ENCODE results near the gene WDR20. TPM values are rescaled to one million over a fixed set of nuclear protein-coding genes. Genes with fewer than 3 reads are reported as not detected.

WDR20 gene
- polyA plus RNA-seq, 1 donor (not counting 4 experiments of a cell fraction or from before 2014, with no cell fraction given): 24.5 TPM

DNA sequence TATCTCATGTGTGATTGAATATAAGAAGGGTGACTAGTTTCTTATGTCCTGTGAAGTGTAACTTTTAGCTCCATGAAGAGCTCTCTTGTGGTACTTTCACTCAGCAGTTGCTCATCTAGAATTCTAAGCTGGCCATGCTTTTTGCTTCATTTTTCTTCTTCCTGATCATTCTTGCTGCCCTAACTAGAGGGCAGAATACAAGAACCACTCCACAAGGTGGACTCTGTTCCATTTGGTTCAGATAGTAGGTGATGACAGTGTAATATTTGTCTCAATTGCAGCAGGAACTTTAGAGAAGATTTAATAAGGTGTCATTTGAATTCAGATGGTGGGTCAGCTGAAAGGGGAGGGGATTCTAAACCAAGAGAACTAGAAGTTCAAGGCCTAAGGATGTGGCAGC, 17.6 kb downstream of the WDR20 start:
- H3K27me3 ChIP-seq (ENCODE audit: control insufficient read depth, extremely low read depth, insufficient read depth, low read length): no peaks in the 10 kb centered on the region
- no peak overlapping the region for H3K4me2 ChIP-seq (ENCODE audit: control insufficient read depth, extremely low read depth, insufficient read depth, low read depth, low read length)
- dilution Hi-C loops (cut with MboI; ENCODE audit: extremely low pct_ligation_motif_present, low sequenced_read_pairs): no loop called here
- no peak overlapping the region for H2AFZ ChIP-seq (ENCODE audit: control insufficient read depth, low read length)
- TF ChIP-seq EZH2 (IDR thresholded peaks at IDR 0.05; ENCODE audit: low read length) (no peak), CTCF (optimal IDR thresholded peaks at IDR 0.05 in 1 of 3, IDR thresholded peaks at IDR 0.05 in 1 of 3, conservative IDR thresholded peaks at IDR 0.05 in 1 of 3; ENCODE audit: extremely low read depth in 1 of 3, insufficient read depth in 2 of 3, low read length in 3 of 3) (no peak)
- H3K36me3 ChIP-seq (ENCODE audit: control insufficient read depth in 2 of 2, extremely low read depth in 1 of 2, insufficient read depth in 2 of 2, low read length in 2 of 2): peaks cover 0 to 10% of the 10 kb centered on the region in 2 experiments
- H3K4me3 ChIP-seq (ENCODE audit: control insufficient read depth in 2 of 3, extremely low read depth in 1 of 3, insufficient read depth in 2 of 3, low read depth in 1 of 3, low read length in 3 of 3): no peak overlapping the region
- peaks cover 2% of the 10 kb centered on the region for H3K9me1 ChIP-seq (ENCODE audit: control insufficient read depth, extremely low read depth, insufficient read depth, low read length)
- no peaks in the 10 kb centered on the region for H3K4me1 ChIP-seq (ENCODE audit: control insufficient read depth, extremely low read depth, insufficient read depth, low read length)
- H4K20me1 ChIP-seq (ENCODE audit: control insufficient read depth, extremely low read depth, insufficient read depth, low read length): peaks cover 8% of the 10 kb centered on the region
- DNase-seq (ENCODE audit: low read depth, low spot score) (no peak), FAIRE-seq (no peak)
- no peak overlapping the region for H3K9ac ChIP-seq (ENCODE audit: control insufficient read depth, extremely low read depth, insufficient read depth, low read length)
- H3K9me3 ChIP-seq (ENCODE audit: control insufficient read depth, low read depth, low read length): no peaks in the 10 kb centered on the region
- peaks cover 87% of the 10 kb centered on the region for H3K79me2 ChIP-seq (ENCODE audit: control insufficient read depth, insufficient read depth, low read length)
- no peak overlapping the region for H3K27ac ChIP-seq (ENCODE audit: control insufficient read depth, insufficient read depth, low read length)

DNA sequence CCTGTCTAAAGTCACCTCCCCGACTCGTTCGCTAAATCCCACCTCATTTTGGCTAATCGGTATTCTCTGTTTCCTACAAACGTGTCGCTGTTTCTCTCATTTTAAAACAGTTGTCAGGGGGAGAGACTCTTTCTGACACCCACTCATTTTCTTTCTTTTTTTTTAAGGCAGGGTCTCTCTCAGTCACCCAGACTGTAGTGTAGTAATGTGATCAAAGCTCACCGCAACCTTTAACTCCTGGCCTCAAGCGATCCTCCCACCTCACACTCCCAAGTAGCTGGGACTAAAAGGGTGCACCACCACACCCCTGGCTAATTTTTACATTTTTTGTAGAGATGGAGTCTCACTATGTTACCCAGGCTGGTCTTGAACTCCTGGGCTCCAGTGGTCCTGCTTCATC, 19.1 kb downstream of the WDR20 start:
- dilution Hi-C loops (cut with MboI; ENCODE audit: extremely low pct_ligation_motif_present, low sequenced_read_pairs): no loop called here
- peaks cover 6% of the 10 kb centered on the region for H4K20me1 ChIP-seq (ENCODE audit: control insufficient read depth, extremely low read depth, insufficient read depth, low read length)
- no peak for TF ChIP-seq CTCF (optimal IDR thresholded peaks at IDR 0.05 in 1 of 3, IDR thresholded peaks at IDR 0.05 in 1 of 3, conservative IDR thresholded peaks at IDR 0.05 in 1 of 3; ENCODE audit: extremely low read depth in 1 of 3, insufficient read depth in 2 of 3, low read length in 3 of 3)
- no peak for TF ChIP-seq EZH2 (IDR thresholded peaks at IDR 0.05; ENCODE audit: low read length)
- DNase-seq (ENCODE audit: low read depth, low spot score) (no peak), FAIRE-seq (no peak)
- H2AFZ ChIP-seq (ENCODE audit: control insufficient read depth, low read length): no peak overlapping the region
- H3K9me1 ChIP-seq (ENCODE audit: control insufficient read depth, extremely low read depth, insufficient read depth, low read length): peaks cover 2% of the 10 kb centered on the region
- H3K4me3 ChIP-seq (ENCODE audit: control insufficient read depth in 2 of 3, extremely low read depth in 1 of 3, insufficient read depth in 2 of 3, low read depth in 1 of 3, low read length in 3 of 3): no peak overlapping the region
- H3K4me2 ChIP-seq (ENCODE audit: control insufficient read depth, extremely low read depth, insufficient read depth, low read depth, low read length): no peak overlapping the region
- H3K27me3 ChIP-seq (ENCODE audit: control insufficient read depth, extremely low read depth, insufficient read depth, low read length): no peaks in the 10 kb centered on the region
- H3K36me3 ChIP-seq (ENCODE audit: control insufficient read depth in 2 of 2, extremely low read depth in 1 of 2, insufficient read depth in 2 of 2, low read length in 2 of 2): peaks cover 0 to 10% of the 10 kb centered on the region in 2 experiments
- H3K27ac ChIP-seq (ENCODE audit: control insufficient read depth, insufficient read depth, low read length): no peak overlapping the region
- H3K9ac ChIP-seq (ENCODE audit: control insufficient read depth, extremely low read depth, insufficient read depth, low read length): no peak overlapping the region
- H3K4me1 ChIP-seq (ENCODE audit: control insufficient read depth, extremely low read depth, insufficient read depth, low read length): no peaks in the 10 kb centered on the region
- no peaks in the 10 kb centered on the region for H3K9me3 ChIP-seq (ENCODE audit: control insufficient read depth, low read depth, low read length)
- H3K79me2 ChIP-seq (ENCODE audit: control insufficient read depth, insufficient read depth, low read length): peaks cover 86% of the 10 kb centered on the region
